Mesenchymal stem cell (in vitro differentiated cells and primary cell): ENCODE data around the gene CYP2A7. TPM values are rescaled to one million over a fixed set of nuclear protein-coding genes. Genes with fewer than 3 reads are reported as not detected.
"Not testable (repeated sequence)": the region's sequence is repeated elsewhere in the genome, so short reads cannot be mapped to it uniquely, and the experiment has no call there.

Source experiments
- DNase-seq: peaks from one replicate; pipeline ENCODE4 v3.0.0-alpha.2; 2013
- H2AFZ ChIP-seq: one replicate; pipeline ENCODE4 v1.6.1; 2013; ENCODE audit warnings: low read depth, mild to moderate bottlenecking, control low read depth, inconsistent platforms, low read length, moderate library complexity
- H2AK5ac ChIP-seq: 2 replicates; pipeline ENCODE4 v1.6.1; 2013; ENCODE audit warnings: low read length, moderate library complexity, mild to moderate bottlenecking, inconsistent platforms; ENCODE audit not compliant: severe bottlenecking
- H2BK120ac ChIP-seq: one replicate; pipeline ENCODE4 v1.6.1; 2013; ENCODE audit warnings: low read depth, mild to moderate bottlenecking, inconsistent platforms, low read length, moderate library complexity
- H2BK12ac ChIP-seq, 2 experiments: one replicate each; pipeline ENCODE4 v1.6.1; 2013; ENCODE audit warnings: inconsistent platforms in 2 of 2, low read length in 2 of 2, mild to moderate bottlenecking in 2 of 2, moderate library complexity in 2 of 2, control low read depth in 1 of 2
- H2BK15ac ChIP-seq: one replicate; pipeline ENCODE4 v1.6.1; 2013; ENCODE audit warnings: mild to moderate bottlenecking, low read depth, inconsistent platforms; ENCODE audit not compliant: poor library complexity, severe bottlenecking
- H2BK5ac ChIP-seq: 2 replicates; pipeline ENCODE4 v1.6.1; 2013; ENCODE audit warnings: low read depth, mild to moderate bottlenecking, low read length, control low read depth, inconsistent platforms; ENCODE audit not compliant: poor library complexity, severe bottlenecking
- H3K14ac ChIP-seq, 2 experiments: one replicate each; pipeline ENCODE4 v1.6.1; 2013; ENCODE audit warnings: inconsistent platforms in 2 of 2, low read length in 2 of 2, control low read depth in 1 of 2, mild to moderate bottlenecking in 1 of 2, moderate library complexity in 1 of 2
- H3K18ac ChIP-seq, 2 experiments: one replicate each; pipeline ENCODE4 v1.6.1; 2013; ENCODE audit warnings: inconsistent platforms in 2 of 2, low read length in 2 of 2, control low read depth in 1 of 2, low read depth in 1 of 2, mild to moderate bottlenecking in 1 of 2
- H3K23ac ChIP-seq, 2 experiments: one replicate each; pipeline ENCODE4 v1.6.1; 2013; ENCODE audit warnings: inconsistent platforms in 2 of 2, low read length in 2 of 2, mild to moderate bottlenecking in 2 of 2, moderate library complexity in 2 of 2, control low read depth in 1 of 2
- H3K27ac ChIP-seq: 2 replicates; pipeline ENCODE4 v1.5.1; 2013; ENCODE audit warnings: mild to moderate bottlenecking, moderate library complexity, low read length, control low read depth, inconsistent platforms; ENCODE audit not compliant: poor library complexity, severe bottlenecking
- H3K27me3 ChIP-seq, 2 experiments: 2 replicates each; pipeline versions ENCODE4 v1.6.1 to v1.7.0; 2013; ENCODE audit warnings: low read length in 2 of 2, mild to moderate bottlenecking in 2 of 2, moderate library complexity in 2 of 2, control low read depth in 1 of 2, inconsistent platforms in 1 of 2; ENCODE audit not compliant: control insufficient read depth in 1 of 2, insufficient read depth in 1 of 2
- H3K36me3 ChIP-seq, 2 experiments: 2 replicates each; pipeline versions ENCODE4 v1.6.1 to v1.7.0; 2013; ENCODE audit warnings: low read length in 2 of 2, control low read depth in 1 of 2, inconsistent platforms in 1 of 2, low read depth in 1 of 2, mild to moderate bottlenecking in 1 of 2; ENCODE audit not compliant: insufficient read depth in 2 of 2, control insufficient read depth in 1 of 2
- H3K4ac ChIP-seq, 2 experiments: one replicate each; pipeline ENCODE4 v1.6.1; 2013; ENCODE audit warnings: inconsistent platforms in 2 of 2, low read length in 2 of 2, mild to moderate bottlenecking in 2 of 2, moderate library complexity in 2 of 2, control low read depth in 1 of 2, low read depth in 1 of 2
- H3K4me1 ChIP-seq: 2 replicates; pipeline ENCODE4 v1.6.1; 2013; ENCODE audit warnings: low read depth, low read length, control low read depth; ENCODE audit not compliant: control insufficient read depth, insufficient read depth
- H3K4me2 ChIP-seq: 2 replicates; pipeline ENCODE4 v1.6.1; 2013; ENCODE audit warnings: low read length, mild to moderate bottlenecking, inconsistent platforms; ENCODE audit not compliant: poor library complexity, severe bottlenecking
- H3K4me3 ChIP-seq, 2 experiments: 2 replicates each; pipeline versions ENCODE4 v1.5.1 to v1.7.0; 2013; ENCODE audit warnings: low read length in 2 of 2, mild to moderate bottlenecking in 2 of 2, control low read depth in 1 of 2, low read depth in 1 of 2; ENCODE audit not compliant: insufficient read depth in 1 of 2
- H3K79me1 ChIP-seq: replicated peaks from 2 replicates; pipeline ENCODE4 v1.6.1; 2013; ENCODE audit warnings: mild to moderate bottlenecking, control low read depth, low read length, inconsistent platforms; ENCODE audit not compliant: poor library complexity, severe bottlenecking
- H3K9ac ChIP-seq: 2 replicates; pipeline ENCODE4 v1.7.0; 2013; ENCODE audit warnings: mild to moderate bottlenecking, low read length, moderate library complexity
- H3K9me3 ChIP-seq: 2 replicates; pipeline ENCODE4 v1.7.0; 2013; ENCODE audit warnings: mild to moderate bottlenecking, low read length; ENCODE audit not compliant: control insufficient read depth
- H4K8ac ChIP-seq: one replicate; pipeline ENCODE4 v1.6.1; 2013; ENCODE audit warnings: inconsistent platforms, mild to moderate bottlenecking, low read length, moderate library complexity
- H4K91ac ChIP-seq: one replicate; pipeline ENCODE4 v1.6.1; 2013; ENCODE audit warnings: mild to moderate bottlenecking, low read length, inconsistent platforms
- WGBS: methylation state at CpG from one replicate; pipeline ENCODE4 v1.1.7; 2013; ENCODE audit warnings: mixed read lengths; 5-methylcytosine and 5-hydroxymethylcytosine counted together
- polyA plus RNA-seq, 2 experiments: library from polyadenylated mRNA; stranded (reverse); fragments of 200-250 nt; gene quantifications; one replicate each; pipeline ENCODE4 v1.2.3, GENCODE V29; 2013

The CYP2A7 gene
- polyA plus RNA-seq (2013, experiment 1 of 2) = not detected
- not detected for polyA plus RNA-seq (2013, experiment 2 of 2)

GRCh38 chr19:40882062-40882461 lies at the start of gene CYP2A7:
Gene CYP2A7, minus strand, starts transcription at chr19:40882231. Its CDS starts 21 bp downstream, at chr19:40882210.
- not testable (repeated sequence) for H2BK12ac ChIP-seq, H4K91ac ChIP-seq, H3K36me3 ChIP-seq, H3K27ac ChIP-seq, H3K79me1 ChIP-seq, H2AK5ac ChIP-seq, H2AFZ ChIP-seq, H3K14ac ChIP-seq, H4K8ac ChIP-seq, H3K9ac ChIP-seq, H3K4ac ChIP-seq, H3K27me3 ChIP-seq, H3K18ac ChIP-seq, H3K9me3 ChIP-seq, H3K4me1 ChIP-seq, H2BK120ac ChIP-seq, H3K23ac ChIP-seq, H2BK5ac ChIP-seq, H3K4me3 ChIP-seq, H2BK15ac ChIP-seq, H3K4me2 ChIP-seq, DNase-seq
- WGBS = 100% methylated on average over 1 of the region's 3 CpGs

GRCh38 chr19:40930799-40931198 lies 48.8 kb upstream of the CYP2A7 start:
- DNase-seq = not testable (repeated sequence)

GRCh38 chr19:40929942-40930341 lies 47.9 kb upstream of the CYP2A7 start:
- H2BK12ac ChIP-seq, H2BK15ac ChIP-seq, H3K18ac ChIP-seq, H2BK120ac ChIP-seq, H4K8ac ChIP-seq, H3K79me1 ChIP-seq, H2BK5ac ChIP-seq, H3K27me3 ChIP-seq, H3K4me1 ChIP-seq, H3K9me3 ChIP-seq, H3K27ac ChIP-seq, H3K4ac ChIP-seq, H2AK5ac ChIP-seq, H2AFZ ChIP-seq, H3K36me3 ChIP-seq, H4K91ac ChIP-seq, H3K4me2 ChIP-seq, H3K9ac ChIP-seq, DNase-seq, H3K23ac ChIP-seq, H3K4me3 ChIP-seq, H3K14ac ChIP-seq: not testable (repeated sequence)
- WGBS = 57% methylated on average over 1 of the region's 3 CpGs

More at GRCh38 chr19:40930799-40931198, 48.8 kb upstream of the CYP2A7 start:
- H4K91ac ChIP-seq, H3K14ac ChIP-seq, H2BK120ac ChIP-seq, H3K4me2 ChIP-seq, H3K18ac ChIP-seq, H2BK5ac ChIP-seq, H3K36me3 ChIP-seq, H3K9me3 ChIP-seq, H3K27me3 ChIP-seq, H2BK12ac ChIP-seq, H2BK15ac ChIP-seq, H2AFZ ChIP-seq, H3K4me1 ChIP-seq, H3K27ac ChIP-seq, H3K4me3 ChIP-seq, H3K79me1 ChIP-seq, H2AK5ac ChIP-seq, H4K8ac ChIP-seq, H3K23ac ChIP-seq, H3K9ac ChIP-seq, H3K4ac ChIP-seq: not testable (repeated sequence)
- 76% methylated on average over 2 of the region's 2 CpGs for WGBS

GRCh38 chr19:40928850-40929249 lies 46.8 kb upstream of the CYP2A7 start:
- H3K9ac ChIP-seq = no peak overlapping the region
- no peaks in the 10 kb centered on the region for H3K36me3 ChIP-seq
- H3K4me2 ChIP-seq = no peak overlapping the region
- H2AK5ac ChIP-seq = no peak overlapping the region
- H2BK120ac ChIP-seq = no peak overlapping the region
- no peak overlapping the region for H3K23ac ChIP-seq
- H3K18ac ChIP-seq = no peak overlapping the region
- H3K27ac ChIP-seq = no peak overlapping the region
- no peaks in the 10 kb centered on the region for H3K4me1 ChIP-seq
- 23% methylated on average over 1 of the region's 1 CpG for WGBS
- no peak overlapping the region for H3K4me3 ChIP-seq
- H4K91ac ChIP-seq = no peak overlapping the region
- no peak overlapping the region for H3K4ac ChIP-seq
- H4K8ac ChIP-seq = no peak overlapping the region
- no peak overlapping the region for H2BK12ac ChIP-seq
- no peak overlapping the region for H2BK5ac ChIP-seq
- DNase-seq = no peak
- H3K14ac ChIP-seq = no peak overlapping the region
- H3K9me3 ChIP-seq = no peaks in the 10 kb centered on the region
- peaks cover 5 to 6% of the 10 kb centered on the region in 2 experiments for H3K27me3 ChIP-seq
- H2AFZ ChIP-seq = no peak overlapping the region
- H3K79me1 ChIP-seq = no peaks in the 10 kb centered on the region
- H2BK15ac ChIP-seq = no peak overlapping the region
